ENCODE measurements around the gene ASB8. TPM values are rescaled to one million over a fixed set of nuclear protein-coding genes. Genes with fewer than 3 reads are reported as not detected.
A peak's percentile ranks its signal among the peaks of the same experiment; 100 is the strongest.

ASB8 gene
- total and polyA plus RNA-seq, 9 of the 15 experiments (the other 6 are each of a cell fraction or from before 2014, with no cell fraction given), result 13.3 to 29.0 (median 19.6) TPM

GRCh38 chr12:48157889-48158370 lies 615 bp upstream of the ASB8 start:
- DNase-seq (ENCODE audit: extremely low read depth in 1 of 4, low spot score in 3 of 4) (peak in 1 of 4 experiments; percentile 23), FAIRE-seq (peak; percentile 19), ATAC-seq (no peak; the same call in 2 of the 3 replicates)
- BruUV-seq (replicated peaks), result no TSS peak
- peak overlapping the region; percentile 72; the same call in 1 of the 2 replicates for H3K4me3 ChIP-seq
- peak overlapping the region; percentile 98 for H3K4me2 ChIP-seq (ENCODE audit: insufficient read depth, low read length)
- peaks cover 13% of the 10 kb centered on the region; the same call in 2 of the 3 replicates for H3K79me2 ChIP-seq (ENCODE audit: control insufficient read depth, insufficient read depth, low read length)
- ChIA-PET POLR2A (interaction anchor here (0.9 to 3.4 kb wide), 9 partner anchors 10 to 251 kb away, joined by 3 to 15 read pairs (median 5); no protein-coding TSS in a partner anchor), CTCF (ENCODE audit: low intra/inter-chr PET ratio) (no interaction called here)
- peak overlapping the region; percentile 99 for H2AFZ ChIP-seq (ENCODE audit: low read depth, low read length)
- in situ Hi-C loops (cut with MboI) (no loop called here), intact Hi-C loops (cut with micrococcal nuclease) (loop anchor here (1.0 kb wide), 1 partner anchor 52 kb away; the partner anchor contains the start of gene SENP1)
- H3K9ac ChIP-seq (ENCODE audit: insufficient read depth in 1 of 2, low read depth in 2 of 2, low read length in 2 of 2), result peak overlapping the region; percentile 76 to 82; a peak in 3 of 4 replicates
- H4K20me1 ChIP-seq (replicated peaks; ENCODE audit: control insufficient read depth, insufficient read depth, low read length), result no peaks in the 10 kb centered on the region
- H3K4me1 ChIP-seq (replicated peaks in 1 of 2; ENCODE audit: control insufficient read depth in 2 of 2, insufficient read depth in 2 of 2, low read length in 2 of 2), result peaks cover 4 to 11% of the 10 kb centered on the region in 2 experiments
- H3K9me1 ChIP-seq (ENCODE audit: control insufficient read depth, insufficient read depth, low read length), result no peaks in the 10 kb centered on the region
- peak overlapping the region; percentile 53 for H3K27ac ChIP-seq (ENCODE audit: extremely low read depth, low read depth, low read length)
- 64% methylated on average over 3 of the region's 3 CpGs for WGBS (ENCODE audit: insufficient coverage, low coverage, missing lambda C conversion rate)
- H3K9me3 ChIP-seq (replicated peaks; ENCODE audit: control insufficient read depth, insufficient read depth, low read depth, low read length), result no peaks in the 10 kb centered on the region
- H3K36me3 ChIP-seq (ENCODE audit: control insufficient read depth, insufficient read depth, low read length), result peaks cover 9% of the 10 kb centered on the region; the same call in 2 of the 3 replicates
- no peaks in the 10 kb centered on the region for H3K27me3 ChIP-seq (ENCODE audit: control insufficient read depth in 2 of 2, insufficient read depth in 2 of 2, low read length in 2 of 2)
- TF ChIP-seq, protein P1, sequence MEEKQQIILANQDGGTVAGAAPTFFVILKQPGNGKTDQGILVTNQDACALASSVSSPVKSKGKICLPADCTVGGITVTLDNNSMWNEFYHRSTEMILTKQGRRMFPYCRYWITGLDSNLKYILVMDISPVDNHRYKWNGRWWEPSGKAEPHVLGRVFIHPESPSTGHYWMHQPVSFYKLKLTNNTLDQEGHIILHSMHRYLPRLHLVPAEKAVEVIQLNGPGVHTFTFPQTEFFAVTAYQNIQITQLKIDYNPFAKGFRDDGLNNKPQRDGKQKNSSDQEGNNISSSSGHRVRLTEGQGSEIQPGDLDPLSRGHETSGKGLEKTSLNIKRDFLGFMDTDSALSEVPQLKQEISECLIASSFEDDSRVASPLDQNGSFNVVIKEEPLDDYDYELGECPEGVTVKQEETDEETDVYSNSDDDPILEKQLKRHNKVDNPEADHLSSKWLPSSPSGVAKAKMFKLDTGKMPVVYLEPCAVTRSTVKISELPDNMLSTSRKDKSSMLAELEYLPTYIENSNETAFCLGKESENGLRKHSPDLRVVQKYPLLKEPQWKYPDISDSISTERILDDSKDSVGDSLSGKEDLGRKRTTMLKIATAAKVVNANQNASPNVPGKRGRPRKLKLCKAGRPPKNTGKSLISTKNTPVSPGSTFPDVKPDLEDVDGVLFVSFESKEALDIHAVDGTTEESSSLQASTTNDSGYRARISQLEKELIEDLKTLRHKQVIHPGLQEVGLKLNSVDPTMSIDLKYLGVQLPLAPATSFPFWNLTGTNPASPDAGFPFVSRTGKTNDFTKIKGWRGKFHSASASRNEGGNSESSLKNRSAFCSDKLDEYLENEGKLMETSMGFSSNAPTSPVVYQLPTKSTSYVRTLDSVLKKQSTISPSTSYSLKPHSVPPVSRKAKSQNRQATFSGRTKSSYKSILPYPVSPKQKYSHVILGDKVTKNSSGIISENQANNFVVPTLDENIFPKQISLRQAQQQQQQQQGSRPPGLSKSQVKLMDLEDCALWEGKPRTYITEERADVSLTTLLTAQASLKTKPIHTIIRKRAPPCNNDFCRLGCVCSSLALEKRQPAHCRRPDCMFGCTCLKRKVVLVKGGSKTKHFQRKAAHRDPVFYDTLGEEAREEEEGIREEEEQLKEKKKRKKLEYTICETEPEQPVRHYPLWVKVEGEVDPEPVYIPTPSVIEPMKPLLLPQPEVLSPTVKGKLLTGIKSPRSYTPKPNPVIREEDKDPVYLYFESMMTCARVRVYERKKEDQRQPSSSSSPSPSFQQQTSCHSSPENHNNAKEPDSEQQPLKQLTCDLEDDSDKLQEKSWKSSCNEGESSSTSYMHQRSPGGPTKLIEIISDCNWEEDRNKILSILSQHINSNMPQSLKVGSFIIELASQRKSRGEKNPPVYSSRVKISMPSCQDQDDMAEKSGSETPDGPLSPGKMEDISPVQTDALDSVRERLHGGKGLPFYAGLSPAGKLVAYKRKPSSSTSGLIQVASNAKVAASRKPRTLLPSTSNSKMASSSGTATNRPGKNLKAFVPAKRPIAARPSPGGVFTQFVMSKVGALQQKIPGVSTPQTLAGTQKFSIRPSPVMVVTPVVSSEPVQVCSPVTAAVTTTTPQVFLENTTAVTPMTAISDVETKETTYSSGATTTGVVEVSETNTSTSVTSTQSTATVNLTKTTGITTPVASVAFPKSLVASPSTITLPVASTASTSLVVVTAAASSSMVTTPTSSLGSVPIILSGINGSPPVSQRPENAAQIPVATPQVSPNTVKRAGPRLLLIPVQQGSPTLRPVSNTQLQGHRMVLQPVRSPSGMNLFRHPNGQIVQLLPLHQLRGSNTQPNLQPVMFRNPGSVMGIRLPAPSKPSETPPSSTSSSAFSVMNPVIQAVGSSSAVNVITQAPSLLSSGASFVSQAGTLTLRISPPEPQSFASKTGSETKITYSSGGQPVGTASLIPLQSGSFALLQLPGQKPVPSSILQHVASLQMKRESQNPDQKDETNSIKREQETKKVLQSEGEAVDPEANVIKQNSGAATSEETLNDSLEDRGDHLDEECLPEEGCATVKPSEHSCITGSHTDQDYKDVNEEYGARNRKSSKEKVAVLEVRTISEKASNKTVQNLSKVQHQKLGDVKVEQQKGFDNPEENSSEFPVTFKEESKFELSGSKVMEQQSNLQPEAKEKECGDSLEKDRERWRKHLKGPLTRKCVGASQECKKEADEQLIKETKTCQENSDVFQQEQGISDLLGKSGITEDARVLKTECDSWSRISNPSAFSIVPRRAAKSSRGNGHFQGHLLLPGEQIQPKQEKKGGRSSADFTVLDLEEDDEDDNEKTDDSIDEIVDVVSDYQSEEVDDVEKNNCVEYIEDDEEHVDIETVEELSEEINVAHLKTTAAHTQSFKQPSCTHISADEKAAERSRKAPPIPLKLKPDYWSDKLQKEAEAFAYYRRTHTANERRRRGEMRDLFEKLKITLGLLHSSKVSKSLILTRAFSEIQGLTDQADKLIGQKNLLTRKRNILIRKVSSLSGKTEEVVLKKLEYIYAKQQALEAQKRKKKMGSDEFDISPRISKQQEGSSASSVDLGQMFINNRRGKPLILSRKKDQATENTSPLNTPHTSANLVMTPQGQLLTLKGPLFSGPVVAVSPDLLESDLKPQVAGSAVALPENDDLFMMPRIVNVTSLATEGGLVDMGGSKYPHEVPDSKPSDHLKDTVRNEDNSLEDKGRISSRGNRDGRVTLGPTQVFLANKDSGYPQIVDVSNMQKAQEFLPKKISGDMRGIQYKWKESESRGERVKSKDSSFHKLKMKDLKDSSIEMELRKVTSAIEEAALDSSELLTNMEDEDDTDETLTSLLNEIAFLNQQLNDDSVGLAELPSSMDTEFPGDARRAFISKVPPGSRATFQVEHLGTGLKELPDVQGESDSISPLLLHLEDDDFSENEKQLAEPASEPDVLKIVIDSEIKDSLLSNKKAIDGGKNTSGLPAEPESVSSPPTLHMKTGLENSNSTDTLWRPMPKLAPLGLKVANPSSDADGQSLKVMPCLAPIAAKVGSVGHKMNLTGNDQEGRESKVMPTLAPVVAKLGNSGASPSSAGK (IDR thresholded peaks at IDR 0.05), result peak; percentile 75
- TF ChIP-seq L3MBTL2 (IDR thresholded peaks at IDR 0.05) (peak; percentile 82), BACH1 (tag; IDR thresholded peaks at IDR 0.05) (0 out of 2 replicates have a peak, but pooled peaks have one; percentile 52), SIX5 (IDR thresholded peaks at IDR 0.05; ENCODE audit: borderline replicate concordance in 1 of 2, insufficient read depth in 1 of 2, low read depth in 1 of 2, low read length in 2 of 2) (no peak)
- TF ChIP-seq, protein P2, sequence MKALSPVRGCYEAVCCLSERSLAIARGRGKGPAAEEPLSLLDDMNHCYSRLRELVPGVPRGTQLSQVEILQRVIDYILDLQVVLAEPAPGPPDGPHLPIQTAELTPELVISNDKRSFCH (CRISPR knock-in tag; IDR thresholded peaks at IDR 0.05), result no peak
- TF ChIP-seq, protein P2 (tag; IDR thresholded peaks at IDR 0.05), result no peak
- TF ChIP-seq, protein P3, sequence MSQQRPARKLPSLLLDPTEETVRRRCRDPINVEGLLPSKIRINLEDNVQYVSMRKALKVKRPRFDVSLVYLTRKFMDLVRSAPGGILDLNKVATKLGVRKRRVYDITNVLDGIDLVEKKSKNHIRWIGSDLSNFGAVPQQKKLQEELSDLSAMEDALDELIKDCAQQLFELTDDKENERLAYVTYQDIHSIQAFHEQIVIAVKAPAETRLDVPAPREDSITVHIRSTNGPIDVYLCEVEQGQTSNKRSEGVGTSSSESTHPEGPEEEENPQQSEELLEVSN (IDR thresholded peaks at IDR 0.05; ENCODE audit: borderline replicate concordance in 1 of 2, extremely low read depth in 1 of 2, insufficient read depth in 1 of 2, insufficient read length in 1 of 2, low read depth in 1 of 2, low read length in 1 of 2, poor library complexity in 1 of 2, severe bottlenecking in 1 of 2), result peak in 1 of 2 experiments; percentile 42
